ENCODE data around the gene FNDC3A.
A peak's percentile ranks its signal among the peaks of the same experiment; 100 is the strongest.
"Not testable (repeated sequence)": the region's sequence is repeated elsewhere in the genome, so short reads cannot be mapped to it uniquely, and the experiment has no call there.

FNDC3A gene

GRCh38 chr13:49098198-49098597 is 122.5 kb downstream of the FNDC3A start:
- DNase-seq: peak; percentile 8 to 34

GRCh38 chr13:49098771-49099512 is 123.2 kb downstream of the FNDC3A start:
- DNase-seq: no peak

GRCh38 chr13:49099513-49099877 is 123.8 kb downstream of the FNDC3A start:
- no peak for DNase-seq

- no peak for DNase-seq
These were observed 125.2 kb downstream of the FNDC3A start for GRCh38 chr13:49100637-49101570.

GRCh38 chr13:49108196-49108595 is 132.5 kb downstream of the FNDC3A start:
- DNase-seq: no peak

- peak; percentile 65 to 69 for DNase-seq
These were observed 134.6 kb downstream of the FNDC3A start for GRCh38 chr13:49110122-49110912.

- no peak for DNase-seq
These were observed 135.1 kb downstream of the FNDC3A start for GRCh38 chr13:49110913-49111170.

- no peak for DNase-seq
These were observed 137.2 kb downstream of the FNDC3A start for GRCh38 chr13:49112782-49113525.

GRCh38 chr13:49113526-49114286 is 138.0 kb downstream of the FNDC3A start:
- DNase-seq: no peak

GRCh38 chr13:49116873-49117272 is 141.2 kb downstream of the FNDC3A start:
- DNase-seq: no peak

- DNase-seq: not testable (repeated sequence)
These were observed 142.7 kb downstream of the FNDC3A start for GRCh38 chr13:49118455-49118854.

- no peak for DNase-seq
These were observed 149.1 kb downstream of the FNDC3A start for GRCh38 chr13:49124693-49125304.

GRCh38 chr13:49125964-49126524 is 150.3 kb downstream of the FNDC3A start:
- no peak for DNase-seq

- DNase-seq: no peak
These were observed 156.8 kb downstream of the FNDC3A start for GRCh38 chr13:49132479-49133002.

GRCh38 chr13:49134305-49134704 is 158.6 kb downstream of the FNDC3A start:
- no peak for DNase-seq

GRCh38 chr13:49137138-49137643 is 161.5 kb downstream of the FNDC3A start:
- DNase-seq: not testable (repeated sequence)

- DNase-seq: no peak
These were observed 165.3 kb downstream of the FNDC3A start for GRCh38 chr13:49140910-49141611.

GRCh38 chr13:49146950-49147355 is 171.2 kb downstream of the FNDC3A start:
- DNase-seq: peak in 1 of 2 donors; percentile 12

- no peak for DNase-seq
These were observed 172.7 kb downstream of the FNDC3A start for GRCh38 chr13:49148405-49148804.
